AG10803 (cell line): ENCODE measurements around the gene ELOVL5.

Source experiments
- DNase-seq: peaks from one replicate; pipeline ENCODE4 v3.0.0; 2010; ENCODE audit warnings: low read depth
- H3K4me3 ChIP-seq: 2 replicates; pipeline ENCODE4 v1.5.1; 2011; ENCODE audit warnings: mild to moderate bottlenecking, low read length, control low read depth
- CTCF ChIP-seq: conservative IDR thresholded peaks from 2 replicates; pipeline ENCODE4 v1.5.1; 2011; ENCODE audit warnings: mild to moderate bottlenecking, low read length, control low read depth, inconsistent platforms

The ELOVL5 gene

GRCh38 chr6:53369876-53370515, 21.2 kb upstream of the ELOVL5 start:
- DNase-seq = no peak
- no peak for TF ChIP-seq CTCF
- H3K4me3 ChIP-seq = no peak overlapping the region

GRCh38 chr6:53369051-53369450, 20.3 kb upstream of the ELOVL5 start:
- H3K4me3 ChIP-seq = no peak overlapping the region
- TF ChIP-seq CTCF = no peak
- DNase-seq = no peak

- H3K4me3 ChIP-seq = no peak overlapping the region
- TF ChIP-seq CTCF = no peak
- DNase-seq = no peak
Observed at GRCh38 chr6:53366128-53366641, 17.4 kb upstream of the ELOVL5 start.

- no peak for TF ChIP-seq CTCF
- H3K4me3 ChIP-seq = no peak overlapping the region
- DNase-seq = no peak
Observed at GRCh38 chr6:53363341-53364079, 14.8 kb upstream of the ELOVL5 start.

- DNase-seq = peak; percentile 24
- TF ChIP-seq CTCF = no peak
- no peak overlapping the region for H3K4me3 ChIP-seq
Observed at GRCh38 chr6:53361549-53362031, 12.8 kb upstream of the ELOVL5 start.

- DNase-seq = peak; percentile 38
- no peak for TF ChIP-seq CTCF
- H3K4me3 ChIP-seq = peak overlapping the region; percentile 73
Observed at GRCh38 chr6:53360093-53360912, 11.6 kb upstream of the ELOVL5 start.

GRCh38 chr6:53359843-53360092, 11.0 kb upstream of the ELOVL5 start:
- TF ChIP-seq CTCF = no peak
- no peak for DNase-seq
- peak overlapping the region; percentile 73 for H3K4me3 ChIP-seq
